ENCODE measurements around the gene ELAVL2.

Gene ELAVL2

DNA sequence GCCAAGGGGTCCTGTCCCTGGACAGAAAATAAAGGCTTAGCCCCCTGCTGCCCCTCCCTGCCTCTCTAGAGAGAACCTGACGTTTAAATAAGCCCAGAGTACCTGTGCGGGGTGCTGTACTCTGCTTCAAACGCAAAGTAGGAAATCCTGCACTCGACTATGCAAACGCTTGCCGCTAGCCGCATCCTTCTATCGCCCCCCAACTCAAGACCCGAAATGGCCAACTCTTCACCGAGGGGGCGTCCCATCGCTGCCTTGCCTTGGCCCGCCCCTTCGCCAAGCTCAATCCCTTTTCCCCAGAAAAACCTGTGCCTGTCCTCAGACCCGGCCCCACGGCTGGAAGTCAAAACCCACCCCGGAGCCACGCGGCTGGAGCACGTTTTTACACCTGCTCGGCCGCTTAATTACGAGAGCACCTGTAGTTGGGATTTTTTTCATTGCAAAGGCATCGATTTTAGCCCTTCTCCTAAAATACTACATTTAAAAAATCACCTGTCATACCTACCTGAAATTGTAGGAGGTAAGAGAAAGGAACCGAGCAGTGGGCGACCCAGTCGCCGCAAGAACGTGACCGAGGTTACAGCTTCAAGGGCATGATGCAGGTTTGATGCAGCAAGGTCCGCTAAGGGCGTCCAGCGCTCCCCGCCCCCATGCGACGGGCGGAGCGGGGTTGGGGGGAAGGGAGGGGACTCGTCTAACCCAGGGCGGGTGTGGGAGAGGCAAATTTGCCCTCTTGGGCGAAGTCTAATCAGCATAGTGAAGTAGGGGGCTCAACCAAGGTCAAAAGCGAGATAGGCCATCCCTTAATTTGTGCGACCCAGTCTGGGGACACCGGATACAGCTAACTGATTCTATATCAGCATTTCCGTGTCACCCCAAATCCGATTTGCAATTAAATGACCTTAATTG lies 3.5 kb downstream of the ELAVL2 start:
- no peak for DNase-seq (ENCODE audit: low read depth, low spot score)
- no peak overlapping the region for H3K27ac ChIP-seq

DNA sequence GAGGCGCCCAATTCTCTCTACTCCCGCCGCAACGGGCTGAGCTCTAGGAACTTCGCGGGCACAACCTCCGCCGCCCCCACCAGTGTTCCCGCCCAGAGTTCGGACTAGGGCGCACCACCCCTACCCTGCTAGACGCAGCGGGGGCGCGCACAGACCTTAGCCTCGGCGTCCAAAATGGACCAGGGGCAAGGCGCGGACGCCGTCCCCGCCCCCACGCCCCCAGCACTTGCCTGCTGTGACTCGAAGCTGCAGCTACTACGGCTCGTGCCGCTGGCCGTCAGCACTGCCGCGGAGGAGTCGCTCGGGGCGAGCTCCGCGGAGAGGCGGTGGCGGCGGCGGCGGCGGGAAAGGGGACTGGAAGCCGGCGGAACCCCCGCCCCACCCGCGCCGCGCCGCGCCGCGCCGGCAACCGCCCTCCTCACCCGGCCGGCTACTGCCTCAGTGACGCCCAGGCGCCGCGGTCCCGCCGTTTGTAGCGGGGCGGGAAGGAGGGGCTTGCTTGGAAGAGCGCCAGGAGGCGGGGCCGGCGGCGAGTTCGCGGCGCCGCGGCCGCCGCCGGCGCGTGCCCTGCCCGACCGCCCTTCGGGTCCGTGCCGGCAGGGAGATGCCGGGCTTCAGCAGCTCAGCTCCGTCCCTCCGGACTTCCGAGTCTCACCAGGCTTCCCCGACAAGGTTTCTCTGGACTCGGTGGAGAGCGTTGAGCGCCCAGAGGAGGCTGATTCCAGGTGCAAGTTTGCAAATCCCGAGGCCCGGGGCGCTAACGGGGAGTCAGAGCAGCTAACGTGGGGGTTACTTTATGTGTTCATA lies 4.5 kb downstream of the ELAVL2 start:
- no peak overlapping the region for H3K27ac ChIP-seq
- no peak for DNase-seq (ENCODE audit: low read depth, low spot score)

DNA sequence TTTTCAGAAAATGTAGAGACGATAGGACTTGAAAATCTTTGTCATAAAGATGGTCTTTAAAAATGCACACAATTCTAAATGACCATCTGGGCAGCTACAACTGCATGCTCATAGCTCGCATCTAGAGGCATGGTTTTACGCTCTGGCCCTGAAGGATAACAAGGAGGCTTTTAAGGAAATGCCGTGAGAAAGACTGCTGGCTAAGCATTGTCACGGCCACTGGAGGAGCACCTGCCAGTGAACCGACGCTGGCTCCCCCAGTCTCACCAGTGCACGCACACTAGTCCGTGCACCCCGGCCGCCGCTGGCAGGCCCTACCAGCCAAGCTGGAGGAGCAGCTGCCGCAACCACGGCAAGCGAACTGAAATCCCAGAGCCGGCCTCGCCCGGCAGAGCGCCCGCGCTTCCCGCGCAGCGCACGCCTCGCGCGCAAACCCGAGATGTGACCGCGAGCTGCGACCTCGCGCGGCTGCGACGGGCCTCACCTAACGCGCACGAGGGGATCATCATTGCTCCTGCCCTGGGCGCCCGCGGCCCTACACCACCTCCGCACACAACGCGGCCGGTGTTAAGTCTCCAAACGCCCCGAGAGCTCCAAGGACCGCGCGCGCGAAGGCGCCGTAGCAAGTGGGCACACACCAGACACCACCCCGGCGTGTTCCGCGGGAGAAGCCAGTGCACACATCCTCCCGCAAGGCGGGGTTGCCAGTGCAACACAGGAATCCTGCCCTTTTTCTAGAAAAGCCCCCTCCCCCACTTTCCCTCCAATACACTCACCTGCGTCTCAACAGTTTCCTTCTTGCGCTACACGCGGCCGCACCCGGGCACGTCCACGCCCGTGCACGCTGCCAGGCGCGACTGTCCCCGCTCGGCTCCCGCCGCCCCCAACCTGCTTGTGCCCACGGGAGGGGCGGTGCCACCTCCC lies 5.3 kb downstream of the ELAVL2 start:
- DNase-seq (ENCODE audit: low read depth, low spot score), result no peak
- H3K27ac ChIP-seq, result no peak overlapping the region

DNA sequence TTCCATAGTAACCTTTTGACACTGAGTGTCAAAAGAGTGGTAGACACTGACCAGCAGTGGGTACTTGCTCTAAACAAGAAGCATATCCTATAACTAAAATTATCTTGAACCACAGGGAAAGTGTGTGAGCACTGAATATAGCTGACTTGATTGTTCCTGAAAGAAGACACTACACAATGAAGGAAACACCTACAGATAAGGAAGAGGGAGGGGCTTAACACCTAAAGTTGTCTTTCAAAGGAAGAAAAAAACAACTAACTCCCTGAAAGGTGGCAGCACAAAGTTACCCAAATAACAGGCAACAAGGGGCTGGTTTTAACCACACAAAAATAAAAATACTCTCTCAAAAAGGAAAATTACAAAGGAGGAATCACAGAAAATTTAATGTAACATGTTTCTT lies 6.6 kb downstream of the ELAVL2 start:
- H3K27ac ChIP-seq, result no peak overlapping the region
- no peak for DNase-seq (ENCODE audit: low read depth, low spot score)

DNA sequence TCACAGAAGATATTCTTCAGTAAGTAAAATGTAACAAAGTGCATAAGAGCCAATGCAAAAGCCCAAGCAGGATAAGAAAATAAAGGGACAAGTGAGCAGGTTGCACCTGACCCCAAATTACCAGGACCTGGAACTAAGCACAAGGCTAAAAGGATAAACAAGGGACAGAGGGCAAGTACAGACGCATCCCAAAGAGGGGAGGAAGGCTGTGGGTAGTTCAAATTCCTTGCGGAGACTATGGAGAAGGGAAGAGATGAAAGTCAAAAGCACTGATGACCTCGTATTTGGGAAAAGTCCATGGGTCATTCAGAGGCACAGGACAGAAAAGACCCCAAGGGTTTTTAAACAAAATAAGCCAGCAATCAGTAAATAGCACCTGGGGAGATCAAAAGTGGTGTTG lies 11.8 kb downstream of the ELAVL2 start:
- DNase-seq (ENCODE audit: low read depth, low spot score), result no peak
- H3K27ac ChIP-seq, result no peak overlapping the region

DNA sequence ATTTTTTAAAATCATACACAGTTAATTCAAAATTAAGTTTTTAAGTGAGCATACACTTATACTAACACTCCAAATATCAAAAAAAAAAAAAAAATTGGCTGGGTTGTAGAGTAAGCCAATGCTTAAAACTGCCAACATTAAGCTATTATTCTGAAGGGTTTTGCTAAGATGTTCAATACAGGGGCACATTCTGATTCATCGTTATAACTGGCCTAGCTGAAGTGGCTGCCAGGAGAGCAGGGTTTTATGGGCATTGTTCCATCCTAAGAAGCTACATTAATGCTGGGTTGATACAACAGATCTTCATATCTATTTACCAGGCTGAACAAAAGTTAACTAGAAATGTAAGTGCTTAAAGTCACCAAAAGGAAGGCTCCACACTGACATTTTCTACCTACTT lies 13.4 kb downstream of the ELAVL2 start:
- no peak overlapping the region for H3K27ac ChIP-seq
- DNase-seq (ENCODE audit: low read depth, low spot score), result no peak

DNA sequence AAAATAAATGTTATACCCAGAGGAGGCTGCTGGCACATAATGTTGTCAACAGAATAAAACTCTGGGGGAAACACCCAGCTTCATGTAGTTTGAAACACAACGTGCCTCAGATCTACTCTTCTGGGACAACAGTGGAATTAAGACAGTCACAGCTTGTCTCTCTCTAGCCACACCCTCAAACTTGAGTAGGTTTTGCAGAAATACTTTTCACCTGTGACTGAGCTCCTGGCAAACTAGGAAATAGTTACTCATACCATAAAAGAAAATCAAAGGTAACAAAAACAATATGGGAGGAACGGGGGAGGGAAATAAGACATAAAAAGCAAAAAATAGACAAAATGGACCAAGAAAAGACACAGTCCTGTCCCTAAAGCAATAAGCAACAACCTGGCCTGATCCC lies 14.4 kb downstream of the ELAVL2 start:
- peak overlapping the region; percentile 54 for H3K27ac ChIP-seq
- no peak for DNase-seq (ENCODE audit: low read depth, low spot score)

DNA sequence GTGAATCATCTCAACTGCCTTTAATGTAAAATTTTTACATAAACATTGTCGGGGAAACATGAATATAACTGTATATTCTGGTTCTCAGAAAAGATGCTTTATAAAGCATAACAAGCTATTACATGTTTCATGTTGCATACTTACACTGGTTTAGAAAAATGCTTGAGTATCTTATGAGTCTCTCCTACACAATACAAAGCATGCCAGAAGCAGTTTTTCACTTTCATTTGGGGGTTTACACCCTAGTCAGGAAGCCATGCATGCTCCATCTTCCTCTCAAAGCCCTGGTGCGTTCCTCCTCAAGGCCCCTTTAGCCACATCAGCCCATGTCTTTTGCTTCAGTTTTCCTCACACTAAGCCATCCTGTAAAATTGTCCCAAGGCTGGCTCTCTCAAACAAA lies 22.8 kb downstream of the ELAVL2 start:
- no peak overlapping the region for H3K27ac ChIP-seq
- DNase-seq (ENCODE audit: low read depth, low spot score), result no peak

DNA sequence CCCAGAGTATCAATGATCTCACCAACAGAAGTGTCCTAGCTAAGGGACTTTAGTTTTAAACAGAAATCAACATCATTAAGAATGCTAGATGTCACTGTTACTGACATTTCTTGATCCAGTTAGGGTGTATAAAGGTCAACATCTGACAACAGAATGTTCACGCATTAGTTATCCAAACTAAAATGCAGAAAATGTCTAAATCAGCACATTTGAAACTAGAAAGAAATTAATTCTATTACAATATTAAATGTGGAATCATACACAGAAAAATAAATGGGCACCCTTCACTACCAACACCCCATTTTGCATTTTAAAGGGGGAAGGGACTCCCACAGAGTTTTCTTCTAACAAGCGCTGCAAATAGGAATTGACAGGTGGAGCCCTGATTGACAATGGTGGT lies 24.5 kb downstream of the ELAVL2 start:
- no peak for DNase-seq (ENCODE audit: low read depth, low spot score)
- no peak overlapping the region for H3K27ac ChIP-seq

DNA sequence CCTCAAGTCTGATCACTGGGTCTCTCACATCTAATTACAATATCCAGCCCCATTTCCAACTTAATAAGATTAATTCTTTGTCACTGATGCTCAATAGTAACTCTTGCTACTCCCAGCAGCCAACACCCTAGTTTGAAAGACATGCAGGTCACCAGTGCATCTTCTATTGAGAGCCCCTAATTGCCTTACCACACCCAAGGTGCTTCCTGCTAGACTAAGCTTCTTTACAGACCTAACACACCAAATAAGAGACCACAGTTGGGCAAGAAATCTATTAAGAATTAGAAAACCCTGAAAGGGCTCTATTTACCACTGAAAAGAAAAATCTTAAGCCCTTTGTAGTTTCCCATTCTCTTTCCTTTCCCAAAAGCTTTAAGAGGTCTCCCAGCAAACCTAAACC lies 26.5 kb downstream of the ELAVL2 start:
- no peak overlapping the region for H3K27ac ChIP-seq
- DNase-seq (ENCODE audit: low read depth, low spot score), result no peak

DNA sequence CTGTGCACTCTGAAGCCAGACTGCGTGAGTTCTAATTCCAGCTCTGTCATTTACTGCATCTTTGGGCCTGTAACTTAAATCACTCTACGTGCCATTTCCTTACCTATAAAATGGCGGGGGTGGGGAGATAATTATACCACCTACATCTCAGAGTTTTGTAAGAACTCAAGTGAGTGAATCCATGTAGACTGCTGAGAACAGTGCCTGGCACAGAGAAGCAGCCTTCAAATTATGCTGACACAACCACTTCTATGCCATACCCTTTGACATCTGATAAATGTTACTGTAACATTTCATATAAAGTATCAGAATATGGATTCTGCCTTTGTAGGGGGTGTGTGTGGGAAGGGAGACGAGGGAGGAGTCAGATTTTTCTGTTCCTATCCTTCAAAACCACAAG lies 27.7 kb downstream of the ELAVL2 start:
- H3K27ac ChIP-seq, result no peak overlapping the region

DNA sequence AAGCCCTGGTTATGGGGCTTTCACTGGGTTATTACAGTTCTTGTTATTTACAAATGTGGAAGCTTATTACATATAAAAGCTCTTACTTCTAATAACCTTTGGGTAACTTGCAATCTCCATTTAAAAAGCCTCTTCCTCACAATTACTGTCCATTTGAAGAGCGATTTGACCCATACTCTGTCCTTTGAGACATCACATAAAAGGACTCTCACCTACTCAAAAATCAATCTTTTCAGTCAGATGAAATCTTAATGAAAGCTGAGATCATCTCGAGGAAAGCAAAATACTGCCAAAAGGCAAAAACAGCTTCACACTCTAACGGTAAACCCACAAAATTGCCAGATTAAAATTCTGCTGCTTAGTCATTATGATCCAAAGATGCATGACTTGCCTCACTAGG lies 29.8 kb downstream of the ELAVL2 start:
- DNase-seq (ENCODE audit: low read depth, low spot score), result no peak
- H3K27ac ChIP-seq, result no peak overlapping the region

More for the DNA sequence above, 27.7 kb downstream of the ELAVL2 start:
- DNase-seq (ENCODE audit: low read depth, low spot score), result no peak

DNA sequence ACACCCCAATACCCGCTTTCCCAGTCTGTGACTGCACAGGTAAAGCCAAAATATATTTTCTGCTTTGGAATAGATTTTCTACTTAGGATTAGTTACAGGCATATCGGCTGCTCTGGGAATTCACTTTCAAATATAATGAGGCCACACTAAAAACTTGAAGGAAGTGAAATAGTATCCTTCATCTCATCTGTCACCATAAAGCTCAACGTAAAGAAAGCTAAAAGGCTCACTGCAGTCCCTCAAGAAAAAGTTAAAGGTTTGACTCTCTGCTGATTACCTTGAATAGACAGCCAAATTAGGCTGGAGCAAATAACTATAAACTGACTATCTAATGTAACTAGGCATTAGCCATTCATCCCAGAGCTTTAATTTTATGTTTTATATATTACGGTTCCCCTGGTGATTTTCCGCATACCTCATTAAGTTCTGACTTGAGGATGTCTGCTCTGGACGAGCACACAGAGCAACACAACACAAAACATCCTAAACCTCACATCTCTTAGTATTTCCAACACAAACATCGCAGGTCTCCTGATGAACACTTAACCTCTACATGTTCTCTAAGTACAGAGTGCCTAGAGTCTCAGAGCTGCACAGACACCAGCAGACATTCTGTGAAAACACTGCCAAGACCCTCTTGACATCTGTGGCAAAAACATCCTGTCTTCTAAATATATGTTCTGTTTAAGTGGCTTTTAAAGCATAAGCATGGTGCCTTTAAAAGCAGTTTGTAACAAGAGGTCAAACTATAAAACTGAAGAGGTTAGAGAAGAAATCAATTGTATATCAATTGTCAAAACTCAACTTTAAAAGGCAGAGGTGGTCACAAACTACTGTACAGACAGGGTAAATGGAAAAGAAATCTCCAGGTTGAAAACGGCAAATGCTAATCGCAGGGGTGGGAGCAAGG lies 35.4 kb downstream of the ELAVL2 start:
- DNase-seq (ENCODE audit: low read depth, low spot score), result no peak
- no peak overlapping the region for H3K27ac ChIP-seq

DNA sequence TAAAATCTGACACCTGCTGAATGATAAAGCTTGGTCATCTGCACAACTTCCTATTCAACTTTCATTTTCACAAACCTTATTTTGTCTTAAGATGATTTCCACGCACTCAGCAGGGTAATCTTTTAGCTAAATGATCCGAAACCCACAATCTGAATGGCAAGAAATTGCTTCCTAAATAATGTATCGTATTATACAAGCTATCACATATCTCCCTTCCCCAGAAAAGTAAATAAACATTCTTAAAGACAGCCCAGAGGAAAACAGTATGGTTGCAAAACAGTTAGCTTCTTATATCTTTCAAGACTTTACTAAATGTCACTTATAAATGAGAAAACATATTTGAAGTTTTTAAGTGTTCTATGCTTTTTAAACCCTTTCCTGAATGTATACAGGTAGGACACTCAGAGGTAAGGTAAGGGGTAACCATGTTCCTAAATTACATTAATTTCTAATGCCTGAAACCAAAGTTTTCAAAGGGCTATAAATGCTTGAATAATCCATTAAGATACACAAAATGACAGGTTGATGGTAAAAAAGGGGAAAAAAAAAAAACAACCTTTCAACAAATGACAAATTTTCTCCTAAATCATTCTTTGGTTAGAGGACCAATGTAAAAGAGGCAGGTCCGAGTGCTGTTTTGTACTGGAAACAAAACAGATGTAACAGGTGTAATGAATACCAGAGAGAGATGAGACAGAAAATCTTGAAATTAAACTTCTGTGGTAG lies 36.3 kb downstream of the ELAVL2 start:
- no peak for DNase-seq (ENCODE audit: low read depth, low spot score)
- H3K27ac ChIP-seq, result no peak overlapping the region

DNA sequence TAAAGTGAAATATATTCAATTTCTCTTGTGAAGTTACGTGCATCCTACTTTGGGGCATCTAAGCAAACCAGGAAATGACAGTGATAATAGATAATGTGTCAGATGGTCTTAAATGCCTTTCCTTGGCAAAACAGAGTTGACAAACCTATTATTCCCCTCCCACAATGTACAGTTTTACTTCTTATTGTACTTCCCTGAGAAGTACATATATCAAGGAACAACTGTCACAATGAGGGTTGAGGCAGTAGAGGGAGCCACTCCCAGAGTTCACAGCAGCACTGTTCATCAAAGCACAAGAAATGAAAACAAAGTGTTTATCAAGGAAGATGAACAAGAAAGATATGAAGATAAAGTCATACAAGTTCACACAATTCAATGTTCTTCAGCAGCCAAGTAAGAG lies 41.1 kb downstream of the ELAVL2 start:
- no peak for DNase-seq (ENCODE audit: low read depth, low spot score)
- H3K27ac ChIP-seq, result no peak overlapping the region

DNA sequence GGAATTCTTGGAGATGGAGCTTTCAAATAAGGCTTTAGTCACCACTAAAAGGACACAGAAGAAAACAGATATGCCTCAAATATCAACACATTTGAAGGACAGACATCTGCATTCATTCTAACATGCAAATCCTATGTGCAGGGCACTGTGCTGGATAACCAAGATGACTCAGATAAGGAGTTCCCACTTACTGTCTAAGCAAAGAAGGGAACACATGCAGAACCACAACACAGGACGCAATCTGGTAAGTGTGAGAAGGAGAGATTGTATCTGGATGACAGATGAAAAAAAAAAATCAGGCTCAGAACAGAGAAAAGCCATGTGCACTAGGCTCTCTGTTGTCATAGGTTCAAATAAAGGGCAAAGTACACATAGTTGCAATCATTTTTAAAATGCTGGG lies 42.5 kb downstream of the ELAVL2 start:
- H3K27ac ChIP-seq, result no peak overlapping the region
- DNase-seq (ENCODE audit: low read depth, low spot score), result no peak

DNA sequence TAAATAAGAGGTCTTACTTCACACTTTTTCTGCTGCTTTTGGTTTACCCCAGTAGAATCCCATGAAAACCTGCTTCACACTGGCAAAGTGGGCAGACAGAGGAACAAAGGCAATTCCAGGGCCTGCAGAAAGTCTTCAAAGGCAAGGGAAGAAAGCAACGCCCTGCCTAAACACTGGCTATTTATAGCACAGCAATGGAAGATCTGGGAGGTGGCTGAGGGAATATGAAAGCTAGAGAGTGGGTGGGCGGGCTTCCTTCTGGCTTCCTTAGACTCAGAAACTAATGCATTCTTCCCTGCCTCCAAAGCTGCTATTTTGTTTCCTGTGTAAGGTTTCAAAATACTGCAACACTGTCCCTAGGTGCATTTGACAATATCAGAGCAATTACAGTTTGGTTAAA lies 46.8 kb downstream of the ELAVL2 start:
- no peak overlapping the region for H3K27ac ChIP-seq
- DNase-seq (ENCODE audit: low read depth, low spot score), result no peak

DNA sequence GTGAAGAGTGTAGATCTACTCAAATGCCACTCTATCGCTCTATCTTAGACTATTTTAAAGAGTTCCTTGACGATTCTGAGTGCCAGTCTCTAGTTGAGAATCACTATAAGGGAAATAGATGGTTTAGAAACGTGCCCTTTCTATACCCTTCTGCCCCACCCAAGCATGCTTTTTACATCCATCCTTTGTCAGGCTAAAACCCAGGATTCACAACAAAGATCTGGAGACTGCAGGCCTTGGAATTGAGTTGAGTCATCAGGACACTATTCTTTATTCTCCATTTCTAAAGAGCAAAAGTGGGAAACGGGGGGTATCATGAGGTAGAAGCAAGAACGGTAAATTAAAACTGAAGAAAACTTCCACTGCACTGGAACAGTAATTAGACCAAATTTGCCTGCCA lies 48.7 kb downstream of the ELAVL2 start:
- H3K27ac ChIP-seq, result no peak overlapping the region
- DNase-seq (ENCODE audit: low read depth, low spot score), result no peak

DNA sequence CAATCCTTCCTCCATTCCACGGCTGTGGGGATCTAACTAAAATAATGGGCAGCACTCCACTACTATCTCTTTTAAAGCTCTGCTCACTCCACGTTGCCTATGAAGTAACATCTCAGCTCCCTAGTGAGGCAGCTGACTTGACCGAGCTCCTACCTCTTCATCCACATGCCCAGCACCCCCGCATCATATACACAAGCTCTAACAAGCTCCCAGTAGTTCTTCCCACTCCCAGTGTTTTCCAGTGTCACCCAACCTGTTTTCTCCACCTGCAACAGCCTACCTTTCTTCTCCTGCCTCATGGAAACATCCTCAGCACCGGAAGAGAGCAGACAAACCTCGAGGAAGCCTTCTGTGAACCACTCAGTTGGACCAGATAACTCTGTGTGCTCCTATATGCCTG lies 50.5 kb downstream of the ELAVL2 start:
- no peak overlapping the region for H3K27ac ChIP-seq
- peak; percentile 22 for DNase-seq (ENCODE audit: low read depth, low spot score)

Data from epithelial cell of prostate (primary cell).